ENCODE data around the gene THADA.

DNA sequence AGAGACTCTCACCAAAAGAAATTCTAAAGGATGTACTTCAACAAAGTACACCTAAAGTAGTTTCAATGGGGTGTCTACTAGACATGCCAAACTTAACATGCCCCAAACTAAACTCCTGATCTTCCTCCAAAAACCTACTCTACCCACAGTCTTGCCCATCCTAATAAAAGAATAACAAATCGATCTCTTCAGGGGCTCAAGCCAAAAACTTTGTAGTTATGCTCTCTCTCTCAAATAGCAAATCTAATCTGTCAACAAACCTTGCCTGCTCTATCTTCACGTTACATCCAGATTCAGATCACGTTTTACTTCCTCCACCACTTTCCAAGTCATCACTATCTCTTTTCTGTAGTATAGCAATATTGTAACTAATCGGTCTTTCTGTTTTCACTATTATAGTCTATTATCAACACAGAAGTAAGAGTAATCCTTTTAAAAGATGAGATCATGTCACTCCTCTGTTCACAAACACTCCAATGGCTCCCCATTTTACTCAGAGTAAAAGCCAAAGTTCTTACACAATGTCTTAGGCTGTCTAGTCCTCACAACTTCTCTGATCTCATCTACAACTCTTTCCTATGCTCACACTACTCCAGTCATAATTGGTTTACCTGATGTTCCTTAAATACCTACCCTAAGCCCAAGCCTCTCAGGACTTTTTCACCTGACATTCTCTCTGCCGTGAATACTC is 79.9 kb downstream of the THADA start:
- no peak for TF ChIP-seq TAF1 (IDR thresholded peaks at IDR 0.05; ENCODE audit: borderline replicate concordance, insufficient read depth, low read length)
- no peak for TF ChIP-seq POLR2AphosphoS5 (IDR thresholded peaks at IDR 0.05; ENCODE audit: low read depth, low read length)
- TF ChIP-seq, protein P1, sequence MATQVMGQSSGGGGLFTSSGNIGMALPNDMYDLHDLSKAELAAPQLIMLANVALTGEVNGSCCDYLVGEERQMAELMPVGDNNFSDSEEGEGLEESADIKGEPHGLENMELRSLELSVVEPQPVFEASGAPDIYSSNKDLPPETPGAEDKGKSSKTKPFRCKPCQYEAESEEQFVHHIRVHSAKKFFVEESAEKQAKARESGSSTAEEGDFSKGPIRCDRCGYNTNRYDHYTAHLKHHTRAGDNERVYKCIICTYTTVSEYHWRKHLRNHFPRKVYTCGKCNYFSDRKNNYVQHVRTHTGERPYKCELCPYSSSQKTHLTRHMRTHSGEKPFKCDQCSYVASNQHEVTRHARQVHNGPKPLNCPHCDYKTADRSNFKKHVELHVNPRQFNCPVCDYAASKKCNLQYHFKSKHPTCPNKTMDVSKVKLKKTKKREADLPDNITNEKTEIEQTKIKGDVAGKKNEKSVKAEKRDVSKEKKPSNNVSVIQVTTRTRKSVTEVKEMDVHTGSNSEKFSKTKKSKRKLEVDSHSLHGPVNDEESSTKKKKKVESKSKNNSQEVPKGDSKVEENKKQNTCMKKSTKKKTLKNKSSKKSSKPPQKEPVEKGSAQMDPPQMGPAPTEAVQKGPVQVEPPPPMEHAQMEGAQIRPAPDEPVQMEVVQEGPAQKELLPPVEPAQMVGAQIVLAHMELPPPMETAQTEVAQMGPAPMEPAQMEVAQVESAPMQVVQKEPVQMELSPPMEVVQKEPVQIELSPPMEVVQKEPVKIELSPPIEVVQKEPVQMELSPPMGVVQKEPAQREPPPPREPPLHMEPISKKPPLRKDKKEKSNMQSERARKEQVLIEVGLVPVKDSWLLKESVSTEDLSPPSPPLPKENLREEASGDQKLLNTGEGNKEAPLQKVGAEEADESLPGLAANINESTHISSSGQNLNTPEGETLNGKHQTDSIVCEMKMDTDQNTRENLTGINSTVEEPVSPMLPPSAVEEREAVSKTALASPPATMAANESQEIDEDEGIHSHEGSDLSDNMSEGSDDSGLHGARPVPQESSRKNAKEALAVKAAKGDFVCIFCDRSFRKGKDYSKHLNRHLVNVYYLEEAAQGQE (IDR thresholded peaks at IDR 0.05; ENCODE audit: insufficient read depth in 1 of 2, low read depth in 2 of 2, low read length in 2 of 2), result no peak
